Measurements from ENCODE around the gene CLMP.

DNA sequence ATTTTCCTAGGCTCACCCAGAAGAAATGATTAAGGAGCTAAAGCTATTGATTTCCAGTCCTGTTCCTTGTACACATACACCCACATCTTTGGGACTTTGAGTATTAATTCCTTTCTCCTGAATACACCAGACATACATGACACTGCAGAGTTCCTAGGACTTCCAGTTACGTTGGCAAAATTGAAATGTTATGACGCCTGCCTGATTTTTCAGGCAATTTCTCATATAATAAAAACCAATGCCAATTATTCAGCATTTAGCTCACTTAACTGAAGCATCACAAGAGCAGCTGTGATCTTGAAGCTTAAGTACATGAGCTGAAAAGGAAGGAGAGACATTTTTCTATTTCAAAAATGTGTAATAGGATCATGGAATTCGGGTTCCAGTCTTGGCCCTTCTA lies 4.5 kb downstream of the CLMP start:
- no peak for TF ChIP-seq POLR2A (IDR thresholded peaks at IDR 0.05; ENCODE audit: low read length)
- TF ChIP-seq GATA1 (IDR thresholded peaks at IDR 0.05; ENCODE audit: low read depth, low read length): no peak
